NCI-H2196 (cell line): ENCODE results near the gene BDKRB1.

Experiments used
- DNase-seq: peaks from one replicate; lab custom pipeline; 2025; ENCODE audit not compliant: unreplicated experiment; lab: John Stamatoyannopoulos, UW

The BDKRB1 gene

GRCh38 chr14:96255501-96256366, at the start of gene BDKRB1:
TSS of gene BDKRB1 (plus strand) at chr14:96256210. CDS start at chr14:96263683, 7,473 bp downstream.
- DNase-seq, result no peak

GRCh38 chr14:96206461-96206860, 49.5 kb upstream of the BDKRB1 start:
- no peak for DNase-seq

- DNase-seq, result no peak
Measured at GRCh38 chr14:96207686-96208085, 48.3 kb upstream of the BDKRB1 start.

DNA sequence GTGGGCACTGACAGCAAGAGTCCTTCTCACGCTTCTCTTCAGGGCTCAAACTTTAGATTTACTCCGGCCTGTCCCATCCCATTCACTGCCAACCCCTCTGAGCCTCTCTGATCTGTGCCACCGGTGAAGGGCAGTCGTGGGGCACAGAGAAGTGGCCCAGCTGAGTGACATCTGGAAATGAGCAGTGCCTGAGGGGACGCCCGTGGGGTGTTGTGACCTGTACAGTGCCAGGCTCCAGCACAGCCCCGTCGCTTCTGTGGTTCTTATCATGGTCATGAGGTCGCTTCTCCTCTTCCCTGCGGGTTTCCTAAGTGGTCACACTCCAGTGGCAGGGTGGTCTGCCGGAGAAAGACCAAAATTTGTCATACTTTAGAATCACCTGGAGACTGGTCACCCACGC, 47.3 kb upstream of the BDKRB1 start:
- no peak for DNase-seq

DNA sequence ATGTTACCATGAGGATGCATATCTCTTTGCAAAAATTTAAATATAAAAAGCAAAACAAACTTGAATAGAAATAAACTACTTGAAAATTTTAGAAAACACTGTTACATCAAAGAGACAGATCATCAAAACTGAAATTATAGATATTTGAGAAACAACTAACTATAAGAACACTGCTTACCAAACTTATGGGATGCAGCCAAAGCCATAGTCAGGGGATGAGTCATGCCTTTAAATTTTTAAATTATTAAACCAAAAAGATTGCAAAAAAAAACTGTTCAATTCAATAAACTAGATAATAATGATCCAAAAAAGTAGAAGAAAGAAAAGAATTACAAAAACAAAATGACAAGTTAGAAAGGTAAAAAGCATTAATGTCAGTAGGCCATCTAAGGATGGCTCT, 43.9 kb upstream of the BDKRB1 start:
- no peak for DNase-seq

- DNase-seq, result no peak
Measured at GRCh38 chr14:96212896-96213295, 43.1 kb upstream of the BDKRB1 start.

DNA sequence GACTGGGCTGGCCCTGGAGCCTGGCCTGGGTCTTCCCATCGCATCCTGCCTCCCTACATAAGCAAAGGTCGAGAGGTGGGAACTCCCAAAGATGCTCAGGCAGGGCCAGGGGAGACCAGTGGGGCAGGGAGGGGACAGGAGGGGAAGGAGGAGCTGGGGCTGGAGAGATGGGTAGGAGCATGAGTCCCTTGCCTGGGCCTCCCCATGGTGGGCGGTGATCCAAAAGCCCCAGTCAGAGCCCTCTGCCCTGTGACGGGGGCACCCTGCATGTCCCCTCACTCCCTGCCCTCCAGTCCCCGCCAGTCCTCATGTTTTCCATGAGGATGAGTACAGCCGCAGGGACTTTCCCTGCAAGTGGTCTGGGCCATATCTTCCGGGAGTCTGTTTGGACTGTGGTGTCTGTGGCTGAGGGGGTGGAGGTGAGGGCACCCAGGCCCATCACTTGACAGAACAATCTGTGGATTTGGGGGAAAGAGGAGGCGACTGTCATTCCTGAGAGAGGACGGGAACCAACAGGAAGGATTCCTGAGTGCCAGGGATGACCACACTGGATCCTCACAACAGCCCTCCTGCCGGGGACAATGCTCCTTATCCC, 42.0 kb upstream of the BDKRB1 start:
- no peak for DNase-seq

DNA sequence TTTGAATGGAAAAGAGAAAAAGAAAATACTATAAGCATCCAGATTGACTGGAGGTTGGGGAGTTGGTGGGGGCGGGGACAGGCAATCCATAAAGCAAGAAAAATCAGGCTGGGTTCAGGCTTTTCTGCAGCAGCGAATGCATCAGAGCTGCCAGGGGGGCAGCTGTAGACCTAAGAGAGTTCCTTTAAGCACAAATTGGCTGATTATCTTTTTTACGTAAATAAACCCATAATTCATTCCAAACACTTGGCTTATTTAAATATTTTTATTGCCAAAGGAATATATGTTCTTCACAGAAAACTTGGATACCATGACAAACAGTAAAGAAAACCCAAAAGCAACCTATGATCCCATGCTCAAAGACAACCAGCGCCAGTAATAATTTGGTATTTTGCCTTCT, 41.2 kb upstream of the BDKRB1 start:
- no peak for DNase-seq

DNA sequence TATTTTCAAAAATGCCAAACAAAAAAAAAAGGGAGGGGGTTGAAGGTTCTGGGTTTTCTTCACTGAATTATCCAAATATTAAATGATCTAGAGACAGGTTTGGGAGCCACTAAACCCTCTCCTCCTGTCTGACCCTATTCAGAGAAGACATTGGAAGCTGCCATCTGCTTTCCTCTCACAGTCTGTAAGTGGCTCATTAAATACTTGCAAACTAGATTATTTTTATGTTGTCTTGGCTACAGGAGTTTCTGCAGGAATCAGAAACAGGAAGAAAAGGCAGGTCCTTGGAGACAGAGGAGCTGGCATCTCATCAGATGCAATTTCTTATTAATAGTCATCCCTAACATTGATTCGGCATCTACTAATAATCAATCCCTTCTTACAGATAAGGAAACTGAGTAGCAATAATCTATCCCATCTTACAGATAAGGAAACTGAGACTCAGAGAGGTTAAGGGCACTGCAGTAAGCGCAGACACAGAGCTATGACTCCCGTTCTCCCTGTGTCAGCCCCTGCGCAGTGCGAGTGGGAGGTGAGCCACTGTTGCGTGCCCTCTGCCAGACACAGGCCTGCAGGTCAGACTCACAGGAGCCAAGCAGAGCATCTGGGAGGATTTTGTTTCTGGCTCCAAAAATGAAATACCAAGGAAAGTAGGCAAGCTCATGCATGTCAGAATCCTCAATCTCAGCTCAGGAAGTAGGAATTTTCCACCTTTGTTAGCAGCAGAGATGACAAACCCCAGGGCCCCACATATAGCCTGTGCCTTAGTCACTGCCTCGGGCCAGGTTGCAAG, 40.4 kb upstream of the BDKRB1 start:
- DNase-seq, result no peak

- no peak for DNase-seq
Measured at GRCh38 chr14:96216627-96217026, 39.4 kb upstream of the BDKRB1 start.

GRCh38 chr14:96217376-96217913, 38.6 kb upstream of the BDKRB1 start:
- no peak for DNase-seq

GRCh38 chr14:96221109-96221650, 34.8 kb upstream of the BDKRB1 start:
- DNase-seq, result no peak

DNA sequence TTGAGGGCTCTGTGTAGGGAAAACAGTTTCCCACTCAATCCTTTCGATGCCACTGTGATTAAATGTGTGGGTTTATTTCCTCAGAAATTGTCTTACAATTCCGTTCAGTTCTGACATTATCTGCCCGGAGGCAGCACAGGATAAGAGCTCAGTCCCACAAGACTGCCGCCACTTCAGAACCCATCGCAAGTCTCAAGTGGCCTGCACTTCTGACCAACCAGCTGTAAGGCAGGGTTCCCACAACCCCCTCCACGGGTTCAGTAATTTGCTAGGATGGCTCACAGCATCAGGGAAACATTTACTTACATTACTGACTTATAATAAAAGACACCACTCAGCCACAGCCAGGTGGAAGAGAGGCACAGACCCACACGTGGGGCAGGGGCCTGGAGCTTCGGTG, 34.2 kb upstream of the BDKRB1 start:
- DNase-seq, result no peak

DNA sequence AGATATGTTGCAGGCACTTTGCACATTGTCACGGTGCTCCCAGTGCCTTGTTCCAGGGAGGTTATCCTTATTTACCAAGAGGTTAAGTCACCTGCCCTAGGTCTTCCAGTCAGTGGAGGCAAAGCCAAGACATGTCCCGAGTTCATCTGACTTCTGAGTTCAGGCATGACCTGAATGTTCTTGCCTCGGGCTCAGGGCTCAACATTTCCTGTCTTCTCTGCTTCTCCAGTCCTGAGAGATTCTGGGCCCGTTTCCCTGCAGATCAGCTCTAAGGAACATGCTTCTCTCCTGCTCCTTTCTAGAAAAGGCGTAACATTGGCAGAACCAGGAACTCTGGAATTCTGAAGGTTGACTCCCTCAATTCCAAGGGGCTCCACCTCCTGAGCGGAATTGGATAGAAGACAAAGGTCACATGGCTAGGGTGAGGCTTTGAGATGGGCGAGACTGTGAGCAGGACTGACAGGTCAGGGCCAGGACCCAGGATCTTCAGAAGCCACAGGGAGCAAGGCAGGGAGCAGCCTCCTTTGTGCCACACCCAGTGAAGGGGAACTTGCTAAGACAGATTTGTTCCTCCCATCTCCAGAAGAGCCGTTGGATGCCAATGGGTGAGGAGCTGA, 31.4 kb upstream of the BDKRB1 start:
- DNase-seq, result no peak

DNA sequence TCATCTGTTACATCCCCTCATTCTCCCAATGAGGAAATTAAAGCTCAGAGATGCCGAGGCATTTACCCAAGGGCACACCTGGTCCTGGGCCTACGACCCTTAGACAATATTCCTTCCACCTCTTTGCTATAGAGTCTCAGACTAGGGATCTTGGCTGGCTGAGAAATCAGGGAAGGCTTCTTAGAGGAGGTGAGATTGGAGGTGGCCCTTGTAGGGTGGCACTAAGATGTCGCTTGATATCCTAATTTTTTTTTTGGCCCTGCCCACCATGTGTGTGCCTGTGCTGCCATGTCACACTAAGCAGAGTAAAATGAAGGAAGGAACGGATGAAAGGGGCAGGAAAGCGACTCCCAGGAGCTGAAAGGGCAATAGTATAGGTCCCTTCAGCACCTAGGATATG, 30.8 kb upstream of the BDKRB1 start:
- no peak for DNase-seq

DNA sequence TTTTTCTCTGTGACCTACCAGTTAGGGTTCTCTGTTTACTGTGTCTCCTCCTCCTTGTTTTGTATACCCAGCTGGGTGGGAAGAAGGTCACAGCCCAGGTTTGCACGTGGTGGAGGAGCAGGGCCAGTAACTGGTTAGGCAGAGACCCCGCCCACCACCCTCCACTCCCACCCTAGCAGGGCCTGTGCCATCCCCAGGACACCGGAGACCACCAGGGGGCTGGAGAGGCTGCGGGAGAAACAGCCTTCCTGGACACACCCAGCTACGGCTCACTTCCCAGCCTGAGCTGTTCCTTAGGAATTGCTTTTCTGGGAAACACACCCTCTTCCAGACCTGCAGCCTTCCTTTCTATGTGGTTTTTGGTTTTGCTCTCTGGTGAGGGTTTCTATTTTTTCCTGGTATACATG, 30.3 kb upstream of the BDKRB1 start:
- no peak for DNase-seq

GRCh38 chr14:96227428-96227827, 28.6 kb upstream of the BDKRB1 start:
- DNase-seq, result no peak

GRCh38 chr14:96229315-96229714, 26.7 kb upstream of the BDKRB1 start:
- DNase-seq, result no peak

DNA sequence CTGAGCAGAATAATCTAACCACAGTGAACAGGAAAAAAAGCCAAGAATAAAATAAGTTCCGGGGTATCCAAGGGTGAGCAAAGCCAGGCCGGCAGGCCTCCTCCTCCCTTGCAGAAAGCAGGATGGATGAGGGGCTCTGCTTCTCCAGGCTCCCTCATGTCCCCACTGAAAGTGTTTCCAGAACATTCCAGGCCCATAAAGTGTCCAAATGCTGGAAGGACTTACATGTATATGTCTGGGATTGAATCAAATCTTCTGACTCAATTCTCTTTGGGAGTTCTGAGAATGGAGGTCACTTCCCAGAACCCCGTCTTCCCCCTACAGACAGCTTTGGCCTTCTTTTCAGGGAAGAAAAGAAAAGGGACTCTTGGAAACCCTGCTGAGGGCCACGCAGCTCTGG, 25.0 kb upstream of the BDKRB1 start:
- no peak for DNase-seq

DNA sequence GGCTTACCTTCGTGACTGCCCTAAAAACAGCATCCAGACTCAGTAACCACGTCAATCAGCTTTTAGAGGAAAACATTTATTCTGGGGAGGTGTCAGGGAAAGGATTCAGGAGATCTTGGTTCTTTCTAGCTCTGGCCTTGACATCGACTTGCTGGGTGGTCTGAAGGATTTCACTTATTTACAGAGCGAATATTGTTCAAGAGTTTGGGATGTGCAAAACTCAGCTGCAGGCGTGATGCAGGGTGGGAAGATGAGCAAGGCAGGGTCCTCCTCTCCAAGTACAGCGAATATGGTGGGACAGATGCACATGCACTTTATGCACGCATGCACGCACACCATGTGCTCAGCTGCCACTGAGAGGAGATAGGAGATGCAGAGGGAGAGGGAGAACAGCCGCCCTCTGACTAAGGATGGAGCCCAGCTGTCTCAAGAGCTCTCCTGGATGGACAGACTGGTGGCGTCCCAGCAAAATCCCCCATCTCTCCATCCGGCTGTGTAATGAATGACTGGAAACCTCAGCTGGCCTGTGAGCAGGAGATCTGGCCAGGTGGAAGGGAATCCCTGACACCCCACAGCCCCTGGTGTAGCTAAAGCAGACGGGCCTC, 24.4 kb upstream of the BDKRB1 start:
- no peak for DNase-seq
